ENCODE results near the gene LRRC58. TPM values are rescaled to one million over a fixed set of nuclear protein-coding genes. Genes with fewer than 3 reads are reported as not detected.

The LRRC58 gene
- total and polyA plus RNA-seq, 4 donors, result 16.6 to 55.1 (median 27.1) TPM

GRCh38 chr3:120289636-120290035 is 59.5 kb downstream of the LRRC58 start:
- Histone ChIP-seq H3K36me3 (ENCODE audit: control insufficient read depth, insufficient read depth, low read length) (no peaks in the 10 kb centered on the region), H3K27me3 (ENCODE audit: control insufficient read depth, insufficient read depth, low read length) (no peaks in the 10 kb centered on the region), H3K4me3 (ENCODE audit: low read depth, low read length) (no peak overlapping the region), H3K9me3 (ENCODE audit: control insufficient read depth, insufficient read depth, low read length) (peaks cover 1% of the 10 kb centered on the region), H3K4me1 (ENCODE audit: control insufficient read depth, insufficient read depth, low read length) (peaks cover 6% of the 10 kb centered on the region), H3K27ac (ENCODE audit: low read depth, low read length) (no peak overlapping the region)
- DNase-seq (ENCODE audit: low read depth in 4 of 6, low spot score in 6 of 6), result no peak
- WGBS (ENCODE audit: insufficient coverage), result 93% methylated on average over 16 of the region's 16 CpGs

GRCh38 chr3:120286465-120286864 is 62.7 kb downstream of the LRRC58 start:
- DNase-seq (ENCODE audit: low read depth in 4 of 6, low spot score in 6 of 6), result no peak
- H3K27me3 ChIP-seq (ENCODE audit: control insufficient read depth, insufficient read depth, low read length), result peaks cover 3% of the 10 kb centered on the region
- H3K27ac ChIP-seq (ENCODE audit: low read depth, low read length), result no peak overlapping the region
- WGBS (ENCODE audit: insufficient coverage), result 80% methylated on average over 1 of the region's 2 CpGs
- H3K36me3 ChIP-seq (ENCODE audit: control insufficient read depth, insufficient read depth, low read length), result no peaks in the 10 kb centered on the region
- H3K4me3 ChIP-seq (ENCODE audit: low read depth, low read length), result no peak overlapping the region
- H3K4me1 ChIP-seq (ENCODE audit: control insufficient read depth, insufficient read depth, low read length), result peaks cover 9% of the 10 kb centered on the region
- H3K9me3 ChIP-seq (ENCODE audit: control insufficient read depth, insufficient read depth, low read length), result no peaks in the 10 kb centered on the region

- H3K9me3 ChIP-seq (ENCODE audit: control insufficient read depth, insufficient read depth, low read length), result no peaks in the 10 kb centered on the region
- peak in 1 of 6 donors; percentile 49 for DNase-seq (ENCODE audit: low read depth in 4 of 6, low spot score in 6 of 6)
- H3K36me3 ChIP-seq (ENCODE audit: control insufficient read depth, insufficient read depth, low read length), result no peaks in the 10 kb centered on the region
- H3K27me3 ChIP-seq (ENCODE audit: control insufficient read depth, insufficient read depth, low read length), result peaks cover 3% of the 10 kb centered on the region
- H3K27ac ChIP-seq (ENCODE audit: low read depth, low read length), result no peak overlapping the region
- H3K4me1 ChIP-seq (ENCODE audit: control insufficient read depth, insufficient read depth, low read length), result peaks cover 9% of the 10 kb centered on the region
- WGBS (ENCODE audit: insufficient coverage), result 0% methylated on average over 2 of the region's 15 CpGs
- H3K4me3 ChIP-seq (ENCODE audit: low read depth, low read length), result peak overlapping the region; percentile 36
These were observed 63.7 kb downstream of the LRRC58 start for GRCh38 chr3:120285508-120285841.

- H3K27ac ChIP-seq (ENCODE audit: low read depth, low read length), result no peak within 1 kb of the TSS
- H3K4me3 ChIP-seq (ENCODE audit: low read depth, low read length), result peak within 1 kb of the TSS; percentile 37
- peaks cover 9% of the 10 kb centered on the region for H3K4me1 ChIP-seq (ENCODE audit: control insufficient read depth, insufficient read depth, low read length)
- H3K27me3 ChIP-seq (ENCODE audit: control insufficient read depth, insufficient read depth, low read length), result peaks cover 3% of the 10 kb centered on the region
- DNase-seq (ENCODE audit: low read depth in 4 of 6, low spot score in 6 of 6), result peak in 2 of 6 donors; percentile 21 to 69
- no peaks in the 10 kb centered on the region for H3K36me3 ChIP-seq (ENCODE audit: control insufficient read depth, insufficient read depth, low read length)
- H3K9me3 ChIP-seq (ENCODE audit: control insufficient read depth, insufficient read depth, low read length), result no peaks in the 10 kb centered on the region
- WGBS (ENCODE audit: insufficient coverage), result under 1% methylated on average over 70 of the region's 72 CpGs
These were observed 64.2 kb downstream of the LRRC58 start, which contains the start of gene GPR156 for GRCh38 chr3:120284747-120285507. Gene GPR156 (minus strand): TSS chr3:120285222. CDS start chr3:120244098, 41,124 bp downstream.

GRCh38 chr3:120281261-120281660 is 67.9 kb downstream of the LRRC58 start:
- 68% methylated on average over 3 of the region's 3 CpGs for whole genome bisulfite sequencing (ENCODE audit: insufficient coverage)
- Histone ChIP-seq H3K4me3 (ENCODE audit: low read depth, low read length) (no peak overlapping the region), H3K4me1 (ENCODE audit: control insufficient read depth, insufficient read depth, low read length) (peaks cover 9% of the 10 kb centered on the region), H3K27ac (ENCODE audit: low read depth, low read length) (no peak overlapping the region), H3K9me3 (ENCODE audit: control insufficient read depth, insufficient read depth, low read length) (no peaks in the 10 kb centered on the region), H3K36me3 (ENCODE audit: control insufficient read depth, insufficient read depth, low read length) (no peaks in the 10 kb centered on the region), H3K27me3 (ENCODE audit: control insufficient read depth, insufficient read depth, low read length) (peaks cover 3% of the 10 kb centered on the region)
- DNase-seq (ENCODE audit: low read depth in 4 of 6, low spot score in 6 of 6), result peak in 1 of 6 donors; percentile 41

- Histone ChIP-seq H3K36me3 (ENCODE audit: control insufficient read depth, insufficient read depth, low read length) (no peaks in the 10 kb centered on the region), H3K27ac (ENCODE audit: low read depth, low read length) (no peak overlapping the region), H3K27me3 (ENCODE audit: control insufficient read depth, insufficient read depth, low read length) (peaks cover 3% of the 10 kb centered on the region), H3K4me1 (ENCODE audit: control insufficient read depth, insufficient read depth, low read length) (peaks cover 8% of the 10 kb centered on the region), H3K9me3 (ENCODE audit: control insufficient read depth, insufficient read depth, low read length) (no peaks in the 10 kb centered on the region), H3K4me3 (ENCODE audit: low read depth, low read length) (no peak overlapping the region)
- DNase-seq (ENCODE audit: low read depth in 4 of 6, low spot score in 6 of 6), result no peak
- WGBS (ENCODE audit: insufficient coverage), result 92% methylated on average over 3 of the region's 3 CpGs
These were observed 68.6 kb downstream of the LRRC58 start for GRCh38 chr3:120280566-120280965.

GRCh38 chr3:120280026-120280425 is 69.1 kb downstream of the LRRC58 start:
- Histone ChIP-seq H3K27me3 (ENCODE audit: control insufficient read depth, insufficient read depth, low read length) (peaks cover 3% of the 10 kb centered on the region), H3K4me3 (ENCODE audit: low read depth, low read length) (no peak overlapping the region), H3K36me3 (ENCODE audit: control insufficient read depth, insufficient read depth, low read length) (no peaks in the 10 kb centered on the region), H3K4me1 (ENCODE audit: control insufficient read depth, insufficient read depth, low read length) (peaks cover 4% of the 10 kb centered on the region), H3K27ac (ENCODE audit: low read depth, low read length) (no peak overlapping the region), H3K9me3 (ENCODE audit: control insufficient read depth, insufficient read depth, low read length) (no peaks in the 10 kb centered on the region)
- no CpG with 5 or more reads among the region's 1 CpG for whole genome bisulfite sequencing (ENCODE audit: insufficient coverage)
- DNase-seq (ENCODE audit: low read depth in 4 of 6, low spot score in 6 of 6), result no peak

- no peak overlapping the region for H3K4me3 ChIP-seq (ENCODE audit: low read depth, low read length)
- no peaks in the 10 kb centered on the region for H3K27me3 ChIP-seq (ENCODE audit: control insufficient read depth, insufficient read depth, low read length)
- H3K36me3 ChIP-seq (ENCODE audit: control insufficient read depth, insufficient read depth, low read length), result no peaks in the 10 kb centered on the region
- no peaks in the 10 kb centered on the region for H3K4me1 ChIP-seq (ENCODE audit: control insufficient read depth, insufficient read depth, low read length)
- DNase-seq (ENCODE audit: low read depth in 4 of 6, low spot score in 6 of 6), result no peak
- no peaks in the 10 kb centered on the region for H3K9me3 ChIP-seq (ENCODE audit: control insufficient read depth, insufficient read depth, low read length)
- H3K27ac ChIP-seq (ENCODE audit: low read depth, low read length), result no peak overlapping the region
- WGBS (ENCODE audit: insufficient coverage), result 100% methylated on average over 1 of the region's 2 CpGs
These were observed 72.4 kb downstream of the LRRC58 start for GRCh38 chr3:120276767-120277166.

- no peaks in the 10 kb centered on the region for H3K27me3 ChIP-seq (ENCODE audit: control insufficient read depth, insufficient read depth, low read length)
- H3K36me3 ChIP-seq (ENCODE audit: control insufficient read depth, insufficient read depth, low read length), result no peaks in the 10 kb centered on the region
- H3K9me3 ChIP-seq (ENCODE audit: control insufficient read depth, insufficient read depth, low read length), result no peaks in the 10 kb centered on the region
- no peaks in the 10 kb centered on the region for H3K4me1 ChIP-seq (ENCODE audit: control insufficient read depth, insufficient read depth, low read length)
- H3K4me3 ChIP-seq (ENCODE audit: low read depth, low read length), result no peak overlapping the region
- WGBS (ENCODE audit: insufficient coverage), result 31% methylated on average over 3 of the region's 4 CpGs
- peak in 2 of 6 donors; percentile 37 to 38 for DNase-seq (ENCODE audit: low read depth in 4 of 6, low spot score in 6 of 6)
- no peak overlapping the region for H3K27ac ChIP-seq (ENCODE audit: low read depth, low read length)
These were observed 73.5 kb downstream of the LRRC58 start for GRCh38 chr3:120275618-120276017.

- Histone ChIP-seq H3K36me3 (ENCODE audit: control insufficient read depth, insufficient read depth, low read length) (no peaks in the 10 kb centered on the region), H3K9me3 (ENCODE audit: control insufficient read depth, insufficient read depth, low read length) (no peaks in the 10 kb centered on the region), H3K4me3 (ENCODE audit: low read depth, low read length) (no peak overlapping the region), H3K4me1 (ENCODE audit: control insufficient read depth, insufficient read depth, low read length) (no peaks in the 10 kb centered on the region), H3K27me3 (ENCODE audit: control insufficient read depth, insufficient read depth, low read length) (no peaks in the 10 kb centered on the region), H3K27ac (ENCODE audit: low read depth, low read length) (no peak overlapping the region)
- WGBS (ENCODE audit: insufficient coverage), result 39% methylated on average over 3 of the region's 5 CpGs
- peak in 2 of 6 donors; percentile 41 to 79 for DNase-seq (ENCODE audit: low read depth in 4 of 6, low spot score in 6 of 6)
These were observed 74.4 kb downstream of the LRRC58 start for GRCh38 chr3:120274739-120275167.

Measured in spinal cord (tissue), 10 donors.